Neural cell (in vitro differentiated cells): ENCODE measurements around the gene RSPH9.

Experiments
- CTCF ChIP-seq: fragments of 450-650 bp; IDR thresholded peaks from 2 replicates; pipeline ENCODE4 v1.5.1; 2014; ENCODE audit warnings: antibody characterized with exemption, mild to moderate bottlenecking, moderate library complexity; ENCODE audit not compliant: poor library complexity, severe bottlenecking
- EP300 ChIP-seq: fragments of 450-650 bp; conservative IDR thresholded peaks from 2 replicates; pipeline ENCODE4 v1.6.1; 2014; ENCODE audit warnings: antibody characterized with exemption, mild to moderate bottlenecking, moderate library complexity; ENCODE audit not compliant: poor library complexity, severe bottlenecking
- EZH2 ChIP-seq: fragments of 200-600, 300-800 bp; shearing (Covaris generic), sonication (generic); IDR thresholded peaks from 2 replicates; pipeline ENCODE4 v1.6.1; 2014; ENCODE audit warnings: antibody characterized with exemption, low read length, borderline replicate concordance, mild to moderate bottlenecking; ENCODE audit not compliant: insufficient read depth, poor library complexity, severe bottlenecking
- POLR2AphosphoS5 ChIP-seq: IDR thresholded peaks from 2 replicates; pipeline ENCODE4 v1.6.1; 2012
- RAD21 ChIP-seq: fragments of 450-650 bp; conservative IDR thresholded peaks from 2 replicates; pipeline ENCODE4 v1.6.1; 2014; ENCODE audit warnings: antibody characterized with exemption, mild to moderate bottlenecking, moderate library complexity
- REST ChIP-seq: IDR thresholded peaks from 2 replicates; pipeline ENCODE4 v1.6.1; 2012; ENCODE audit warnings: borderline replicate concordance
- SMC3 ChIP-seq: fragments of 450-650 bp; conservative IDR thresholded peaks from 2 replicates; pipeline ENCODE4 v1.6.1; 2014; ENCODE audit warnings: antibody characterized with exemption, mild to moderate bottlenecking, moderate library complexity; ENCODE audit not compliant: poor library complexity

GRCh38 chr6:43645613-43645964 lies 753 bp downstream of the RSPH9 start:
- no peak for TF ChIP-seq EZH2
- TF ChIP-seq POLR2AphosphoS5 = no peak
- no peak for TF ChIP-seq CTCF
- TF ChIP-seq REST = no peak
- TF ChIP-seq EP300 = no peak
- TF ChIP-seq SMC3 = no peak
- no peak for TF ChIP-seq RAD21
